Activated naive CD4-positive, alpha-beta T cell treated with anti-CD3 and anti-CD28 coated beads, Interleukin-2, amount 50 U/mL, for 72 hours (primary cell): ENCODE measurements around the gene VPS37C. TPM values are rescaled to one million over a fixed set of nuclear protein-coding genes. Genes with fewer than 3 reads are reported as not detected.
"Not testable (repeated sequence)": the region's sequence is repeated elsewhere in the genome, so short reads cannot be mapped to it uniquely, and the experiment has no call there.

Experiments used
- ATAC-seq, 2 donors: fragments of 150-1000 bp; cut with Tn5 transposase; 2 replicates each; pipeline ENCODE4 v1.10.0; 2021; ENCODE audit warnings: mild to moderate bottlenecking in 2 of 2, moderate library complexity in 2 of 2
- DNase-seq, 2 donors: peaks; one replicate each; pipeline ENCODE4 v3.0.0; 2021 to 2022; ENCODE audit warnings: low spot score in 2 of 2
- H3K27ac Mint-ChIP-seq, 2 donors: one replicate each; pipeline ENCODE4 v1.8.0; 2022; ENCODE audit warnings: mild to moderate bottlenecking in 2 of 2, mixed read lengths in 2 of 2
- H3K36me3 Mint-ChIP-seq, 2 donors: one replicate each; pipeline ENCODE4 v1.8.0; 2022; ENCODE audit warnings: mixed read lengths in 2 of 2
- H3K9me3 Mint-ChIP-seq, 2 donors: one replicate each; pipeline ENCODE4 v1.8.0; 2022; ENCODE audit warnings: mixed read lengths in 2 of 2
- total RNA-seq, 2 donors: library from RNA; stranded (reverse); gene quantifications; one replicate each; pipeline ENCODE4 v1.2.3, GENCODE V29; 2022

VPS37C gene
- total RNA-seq, 2 donors from 2014 or later = 10.2 to 10.9 TPM

- Mint-ChIP-seq H3K36me3 (no peaks in the 10 kb centered on the region), H3K27ac (no peak overlapping the region), H3K9me3 (no peaks in the 10 kb centered on the region)
- ATAC-seq (no peak), DNase-seq (no peak)
Measured at GRCh38 chr11:61186504-61186903, 25.3 kb upstream of the VPS37C start.

GRCh38 chr11:61183645-61184044 lies 22.4 kb upstream of the VPS37C start:
- Mint-ChIP-seq H3K27ac (no peak overlapping the region), H3K9me3 (no peaks in the 10 kb centered on the region)
- no peak for DNase-seq

GRCh38 chr11:61181489-61181888 lies 20.3 kb upstream of the VPS37C start:
- H3K9me3 Mint-ChIP-seq = no peaks in the 10 kb centered on the region
- no peak for DNase-seq
- no peaks in the 10 kb centered on the region for H3K36me3 Mint-ChIP-seq
- no peak for ATAC-seq
- no peak overlapping the region for H3K27ac Mint-ChIP-seq

More at GRCh38 chr11:61183645-61184044, 22.4 kb upstream of the VPS37C start:
- ATAC-seq = no peak
- no peaks in the 10 kb centered on the region for H3K36me3 Mint-ChIP-seq

- not testable (repeated sequence) for ATAC-seq, DNase-seq, H3K36me3 Mint-ChIP-seq, H3K9me3 Mint-ChIP-seq, H3K27ac Mint-ChIP-seq
Measured at GRCh38 chr11:61180205-61180604, 19.0 kb upstream of the VPS37C start.

GRCh38 chr11:61176446-61176845 lies 15.2 kb upstream of the VPS37C start:
- H3K27ac Mint-ChIP-seq = no peak overlapping the region
- peaks cover 4 to 18% of the 10 kb centered on the region in 2 donors for H3K9me3 Mint-ChIP-seq
- ATAC-seq = no peak
- peaks cover 0 to 23% of the 10 kb centered on the region in 2 donors for H3K36me3 Mint-ChIP-seq
- DNase-seq = peak in 1 of 2 donors; percentile 16

- Mint-ChIP-seq H3K36me3 (peaks cover 0 to 23% of the 10 kb centered on the region in 2 donors), H3K9me3 (peaks cover 4 to 18% of the 10 kb centered on the region in 2 donors), H3K27ac (peak overlapping the region in 1 of 2 donors; percentile 6)
- no peak for ATAC-seq
- no peak for DNase-seq
Measured at GRCh38 chr11:61174949-61175348, 13.7 kb upstream of the VPS37C start.

GRCh38 chr11:61174273-61174672 lies 13.0 kb upstream of the VPS37C start:
- peaks cover 0 to 23% of the 10 kb centered on the region in 2 donors for H3K36me3 Mint-ChIP-seq
- ATAC-seq = no peak
- peak overlapping the region in 1 of 2 donors; percentile 6 for H3K27ac Mint-ChIP-seq

GRCh38 chr11:61173456-61173855 lies 12.2 kb upstream of the VPS37C start:
- DNase-seq = no peak
- ATAC-seq = no peak
- Mint-ChIP-seq H3K9me3 (peaks cover 4 to 18% of the 10 kb centered on the region in 2 donors), H3K27ac (no peak overlapping the region), H3K36me3 (peaks cover 0 to 23% of the 10 kb centered on the region in 2 donors)

More at GRCh38 chr11:61174273-61174672, 13.0 kb upstream of the VPS37C start:
- peaks cover 4 to 18% of the 10 kb centered on the region in 2 donors for H3K9me3 Mint-ChIP-seq
- no peak for DNase-seq

- H3K9me3 Mint-ChIP-seq = peaks cover 4 to 18% of the 10 kb centered on the region in 2 donors
- peaks cover 0 to 23% of the 10 kb centered on the region in 2 donors for H3K36me3 Mint-ChIP-seq
- DNase-seq = peak in 1 of 2 donors; percentile 18
- ATAC-seq = peak in 1 of 2 donors; percentile 73
- no peak overlapping the region for H3K27ac Mint-ChIP-seq
Measured at GRCh38 chr11:61172888-61173287, 11.7 kb upstream of the VPS37C start.

- H3K9me3 Mint-ChIP-seq = peaks cover 4 to 18% of the 10 kb centered on the region in 2 donors
- H3K27ac Mint-ChIP-seq = no peak overlapping the region
- no peak for ATAC-seq
- H3K36me3 Mint-ChIP-seq = peaks cover 0 to 23% of the 10 kb centered on the region in 2 donors
- no peak for DNase-seq
Measured at GRCh38 chr11:61172356-61172755, 11.1 kb upstream of the VPS37C start.

- no peak for ATAC-seq
- peaks cover 0 to 23% of the 10 kb centered on the region in 2 donors for H3K36me3 Mint-ChIP-seq
- DNase-seq = no peak
- H3K27ac Mint-ChIP-seq = no peak overlapping the region
- H3K9me3 Mint-ChIP-seq = peaks cover 4 to 18% of the 10 kb centered on the region in 2 donors
Measured at GRCh38 chr11:61171907-61172306, 10.7 kb upstream of the VPS37C start.

- Mint-ChIP-seq H3K36me3 (peaks cover 0 to 23% of the 10 kb centered on the region in 2 donors), H3K27ac (no peak overlapping the region), H3K9me3 (peaks cover 4 to 18% of the 10 kb centered on the region in 2 donors)
- no peak for ATAC-seq
- DNase-seq = no peak
Measured at GRCh38 chr11:61170566-61170965, 9.3 kb upstream of the VPS37C start.

- Mint-ChIP-seq H3K27ac (no peak overlapping the region), H3K36me3 (peaks cover 0 to 22% of the 10 kb centered on the region in 2 donors), H3K9me3 (peaks cover 4 to 18% of the 10 kb centered on the region in 2 donors)
- ATAC-seq (no peak), DNase-seq (peak in 1 of 2 donors; percentile 4)
Measured at GRCh38 chr11:61168800-61169199, 7.6 kb upstream of the VPS37C start.

- H3K36me3 Mint-ChIP-seq = peaks cover 0 to 15% of the 10 kb centered on the region in 2 donors
- ATAC-seq (no peak), DNase-seq (no peak)
- H3K9me3 Mint-ChIP-seq = peaks cover 4 to 16% of the 10 kb centered on the region in 2 donors
- H3K27ac Mint-ChIP-seq = no peak overlapping the region
Measured at GRCh38 chr11:61168042-61168688, 6.9 kb upstream of the VPS37C start.

- not testable (repeated sequence) for H3K9me3 Mint-ChIP-seq, H3K36me3 Mint-ChIP-seq, H3K27ac Mint-ChIP-seq, DNase-seq, ATAC-seq
Measured at GRCh38 chr11:61166331-61166730, 5.1 kb upstream of the VPS37C start.

- ATAC-seq, H3K36me3 Mint-ChIP-seq, DNase-seq, H3K9me3 Mint-ChIP-seq, H3K27ac Mint-ChIP-seq: not testable (repeated sequence)
Measured at GRCh38 chr11:61165785-61166184, 4.6 kb upstream of the VPS37C start.

GRCh38 chr11:61164606-61165424 lies 3.6 kb upstream of the VPS37C start:
- Mint-ChIP-seq H3K9me3 (no peaks in the 10 kb centered on the region), H3K27ac (peak overlapping the region in 1 of 2 donors; percentile 80), H3K36me3 (no peaks in the 10 kb centered on the region)
- DNase-seq (no peak), ATAC-seq (no peak)
